ENCODE measurements around the gene CDX4.

GRCh38 chrX:73448379-73448778 is 1.5 kb downstream of the CDX4 start:
- TF ChIP-seq CTCF (IDR thresholded peaks at IDR 0.05) = no peak
- TF ChIP-seq POLR2AphosphoS5 (IDR thresholded peaks at IDR 0.05) = no peak
- no peak for TF ChIP-seq POLR2A (IDR thresholded peaks at IDR 0.05)
